ENCODE results near the gene MSRB1.

GRCh38 chr16:1916640-1916990 lies 26.4 kb downstream of the MSRB1 start:
- TF ChIP-seq CTCF (IDR thresholded peaks at IDR 0.05; ENCODE audit: low read length), result no peak
- no peak for TF ChIP-seq EZH2 (IDR thresholded peaks at IDR 0.05; ENCODE audit: borderline replicate concordance, low read length)

Measured in OCI-LY1 (cell line).